ENCODE data around the gene ANKRD6.

The ANKRD6 gene

DNA sequence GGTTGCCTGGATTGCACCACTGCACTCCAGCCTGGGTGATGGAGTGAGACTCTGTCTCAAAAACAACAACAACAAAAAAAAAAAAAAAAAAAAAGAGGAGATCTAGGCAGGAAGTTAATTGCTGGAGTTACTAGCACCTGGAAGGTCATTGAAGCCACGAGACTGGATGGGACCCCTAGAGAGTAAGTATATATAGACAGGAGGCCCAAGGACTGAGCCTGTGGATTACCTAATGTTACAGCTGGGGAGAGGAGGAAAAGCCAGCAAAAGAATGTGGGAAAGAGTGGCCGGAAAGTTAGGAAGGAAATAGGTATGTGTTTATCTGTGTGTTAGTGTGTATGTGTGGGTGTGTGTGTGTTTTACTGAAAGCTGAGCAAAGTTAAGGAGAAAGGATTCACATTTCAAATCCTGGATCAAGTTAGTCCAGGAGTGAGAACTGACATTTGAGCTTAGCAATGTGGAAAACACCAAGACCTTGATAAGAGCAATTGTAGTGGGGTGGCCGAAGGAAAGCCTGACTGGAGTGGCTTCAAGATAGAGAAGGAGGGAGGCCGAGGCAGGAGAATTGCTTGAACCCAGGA, 38.4 kb downstream of the ANKRD6 start:
- DNase-seq (ENCODE audit: low read depth in 2 of 2) = no peak

GRCh38 chr6:89475101-89475500, 42.1 kb downstream of the ANKRD6 start:
- no peak for DNase-seq (ENCODE audit: low read depth in 2 of 2)

DNA sequence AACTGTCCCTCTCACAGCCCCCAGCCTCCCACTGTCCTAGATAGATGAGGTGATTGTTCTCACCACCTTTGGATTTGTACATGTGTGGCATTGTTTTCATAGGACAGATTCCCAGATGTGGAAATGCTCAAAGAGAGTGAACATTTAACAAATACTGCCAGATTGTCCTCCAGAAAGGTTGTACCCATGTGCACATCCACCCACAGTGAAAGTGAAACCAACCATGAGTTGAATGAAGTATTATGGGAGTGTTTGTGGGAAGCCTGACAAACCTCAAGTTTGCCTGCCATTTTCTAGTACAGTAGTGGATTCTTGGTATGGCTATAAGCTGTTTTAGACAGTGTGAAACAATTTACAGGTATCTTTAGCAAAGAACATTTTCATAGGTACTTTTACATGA, 42.7 kb downstream of the ANKRD6 start:
- no peak for DNase-seq (ENCODE audit: low read depth in 2 of 2)

- DNase-seq (ENCODE audit: low read depth in 2 of 2) = no peak
Observed at GRCh38 chr6:89479897-89480296, 46.9 kb downstream of the ANKRD6 start.

DNA sequence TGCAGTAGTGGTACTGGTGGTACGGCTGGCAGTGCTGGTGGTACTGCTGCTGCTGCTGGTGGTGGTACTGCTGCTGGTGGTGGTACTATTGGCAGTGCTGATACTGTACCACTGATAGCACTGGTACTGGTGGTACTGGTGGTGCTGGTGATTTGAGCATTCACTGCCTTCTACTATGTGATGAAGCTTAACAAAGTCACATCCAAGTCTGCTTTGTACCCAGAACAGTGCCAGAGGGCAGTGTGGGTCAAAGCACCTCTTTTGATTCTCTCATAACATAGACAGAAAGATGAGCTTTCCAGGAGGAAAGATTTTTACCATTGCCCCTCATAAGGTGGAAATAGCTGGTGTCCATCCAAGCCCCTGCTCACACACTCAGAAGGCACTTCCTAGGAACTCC, 48.7 kb downstream of the ANKRD6 start:
- DNase-seq (ENCODE audit: low read depth in 2 of 2) = no peak

DNA sequence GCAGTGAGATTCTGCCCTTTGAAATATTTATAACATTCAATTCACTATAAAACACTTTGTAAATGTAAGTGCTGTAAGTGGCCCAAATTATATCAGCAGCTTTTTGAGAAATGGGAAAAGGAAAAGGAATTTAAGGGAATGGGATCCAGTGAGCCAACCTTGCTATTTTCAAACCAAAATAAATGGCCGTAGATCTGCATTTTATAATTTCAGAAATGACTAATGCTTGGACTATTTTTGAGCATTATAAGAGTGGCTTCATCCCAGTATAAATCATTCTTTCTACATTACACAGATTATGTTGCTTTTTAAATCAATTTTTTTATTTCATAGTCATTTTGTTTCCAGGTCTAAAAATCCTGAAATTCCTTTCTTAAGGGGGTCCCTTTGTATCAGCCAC, 49.2 kb downstream of the ANKRD6 start:
- no peak for DNase-seq (ENCODE audit: low read depth in 2 of 2)

GRCh38 chr6:89483111-89483720, 50.3 kb downstream of the ANKRD6 start:
- DNase-seq (ENCODE audit: low read depth in 2 of 2) = no peak

- no peak for DNase-seq (ENCODE audit: low read depth in 2 of 2)
Observed at GRCh38 chr6:89485320-89485719, 52.4 kb downstream of the ANKRD6 start.

DNA sequence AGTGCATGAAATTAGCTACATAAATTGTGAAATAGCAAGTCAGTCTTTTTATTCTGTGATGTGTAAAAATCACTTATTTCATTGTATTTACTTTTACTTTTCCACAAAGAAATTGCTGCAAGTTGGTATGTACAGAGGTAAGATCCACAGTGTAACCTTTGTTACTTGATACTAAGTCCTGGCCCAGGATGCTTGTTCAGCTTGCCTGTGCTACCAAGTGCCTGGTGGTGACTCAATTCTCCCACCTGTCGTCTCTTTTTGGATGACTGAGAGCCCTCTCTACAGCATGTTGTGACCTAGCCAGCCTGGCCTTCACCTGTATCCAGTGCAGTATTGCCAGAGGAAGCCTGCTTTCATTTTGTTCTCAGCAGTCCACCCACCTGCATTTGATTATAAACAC, 54.9 kb downstream of the ANKRD6 start:
- no peak for DNase-seq (ENCODE audit: low read depth in 2 of 2)

DNA sequence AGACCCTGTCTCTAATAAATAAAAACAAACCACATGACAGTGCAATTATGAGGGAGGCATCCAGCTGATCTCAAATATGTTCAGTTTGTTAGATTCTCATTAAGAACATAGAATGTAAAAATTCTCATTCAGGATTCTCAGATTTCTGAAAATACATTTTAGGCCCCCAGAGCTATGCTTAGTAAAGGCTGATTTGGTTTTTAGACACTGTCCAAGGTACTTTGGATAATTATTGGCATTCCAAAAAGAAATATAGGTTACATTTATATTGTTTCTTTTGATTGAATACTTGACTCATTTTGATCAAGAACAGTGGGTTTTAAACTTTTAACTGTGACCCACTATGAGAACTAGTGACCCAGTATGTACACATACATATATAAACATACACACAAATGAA, 55.5 kb downstream of the ANKRD6 start:
- DNase-seq (ENCODE audit: low read depth in 2 of 2) = no peak

DNA sequence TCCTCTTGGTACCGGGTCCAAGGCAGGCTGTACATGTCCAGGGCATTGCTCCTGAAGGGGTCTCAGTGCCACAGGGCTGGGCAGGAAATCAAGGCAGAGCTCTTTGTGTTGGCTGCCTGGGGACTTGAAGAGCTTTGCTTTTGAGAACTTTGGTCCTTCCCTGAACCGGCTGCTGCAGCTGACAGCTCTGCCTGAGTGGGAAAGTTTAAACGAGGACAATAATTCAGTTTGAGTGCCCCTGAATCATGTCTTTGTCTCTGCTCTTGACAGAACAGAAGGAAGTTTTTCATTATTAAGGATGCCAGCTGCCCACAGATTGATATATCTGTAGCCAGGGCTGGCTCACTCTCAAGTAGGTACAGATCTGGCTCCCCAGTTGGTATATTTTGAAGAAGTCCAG, 56.1 kb downstream of the ANKRD6 start:
- no peak for DNase-seq (ENCODE audit: low read depth in 2 of 2)

- no peak for DNase-seq (ENCODE audit: low read depth in 2 of 2)
Observed at GRCh38 chr6:89492025-89492640, 59.2 kb downstream of the ANKRD6 start.

GRCh38 chr6:89494131-89494793, 61.3 kb downstream of the ANKRD6 start:
- DNase-seq (ENCODE audit: low read depth in 2 of 2) = no peak

- DNase-seq (ENCODE audit: low read depth in 2 of 2) = no peak
Observed at GRCh38 chr6:89495961-89496535, 63.1 kb downstream of the ANKRD6 start.

- no peak for DNase-seq (ENCODE audit: low read depth in 2 of 2)
Observed at GRCh38 chr6:89500611-89501010, 67.7 kb downstream of the ANKRD6 start.

- DNase-seq (ENCODE audit: low read depth in 2 of 2) = no peak
Observed at GRCh38 chr6:89501222-89501621, 68.3 kb downstream of the ANKRD6 start.

DNA sequence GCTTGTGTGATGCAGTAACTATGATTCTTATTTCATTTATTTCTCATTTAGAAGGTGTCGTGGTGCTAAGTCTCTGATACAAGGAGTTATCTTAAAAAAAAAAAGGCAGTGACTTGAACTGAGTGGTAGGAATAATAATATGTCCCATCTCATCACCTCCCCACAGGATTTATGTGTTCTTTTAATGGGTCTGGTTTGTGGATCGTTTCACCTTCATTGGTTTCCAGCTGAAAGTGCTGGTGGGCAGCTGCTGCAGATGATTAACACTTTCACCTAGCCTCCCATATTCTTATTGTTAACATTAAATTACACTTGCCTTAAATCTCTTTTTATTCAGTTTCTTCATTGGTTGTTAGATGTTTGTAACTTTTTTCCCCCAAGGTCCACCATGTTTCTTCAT, 68.8 kb downstream of the ANKRD6 start:
- no peak for DNase-seq (ENCODE audit: low read depth in 2 of 2)

DNA sequence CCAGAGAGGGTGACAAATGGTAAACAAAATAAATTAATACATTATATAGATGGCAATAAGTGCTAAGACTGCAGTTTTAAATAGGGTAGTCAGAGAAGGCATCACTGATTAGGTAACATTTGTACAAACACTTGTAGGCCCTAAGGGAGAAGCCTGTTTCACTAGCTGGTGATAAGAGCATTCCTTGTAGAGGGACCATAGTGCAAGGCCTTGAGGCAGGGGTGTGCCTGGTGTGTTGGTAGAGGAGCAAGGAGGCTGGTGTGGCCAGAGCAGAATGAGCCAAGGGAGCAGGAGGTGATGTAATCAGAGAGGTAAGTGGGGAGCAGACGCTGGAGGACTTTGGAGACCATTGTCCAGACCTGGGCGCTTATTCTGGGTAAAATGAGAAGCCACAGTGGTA, 70.7 kb downstream of the ANKRD6 start:
- no peak for DNase-seq (ENCODE audit: low read depth in 2 of 2)

DNA sequence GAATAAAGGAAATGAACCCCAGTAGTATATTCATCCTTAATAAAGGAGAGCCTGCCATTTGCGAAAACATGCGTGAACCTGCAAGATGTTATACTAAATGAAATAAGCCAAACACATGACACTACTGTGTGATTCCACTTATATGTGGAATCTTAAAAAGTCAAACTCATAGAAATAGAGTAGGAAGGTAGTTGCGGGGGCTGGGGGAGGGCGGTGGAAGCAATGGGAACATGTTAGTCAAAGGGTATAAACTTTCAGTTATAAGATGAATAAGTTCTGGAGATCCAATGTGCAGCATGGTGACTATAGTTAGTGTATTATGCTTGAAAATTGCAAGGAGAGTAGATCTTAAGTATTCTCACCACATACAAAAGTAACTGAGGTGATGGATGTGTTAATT, 72.9 kb downstream of the ANKRD6 start:
- DNase-seq (ENCODE audit: low read depth in 2 of 2) = no peak

- no peak for DNase-seq (ENCODE audit: low read depth in 2 of 2)
Observed at GRCh38 chr6:89506716-89507617, 74.0 kb downstream of the ANKRD6 start.

- no peak for DNase-seq (ENCODE audit: low read depth in 2 of 2)
Observed at GRCh38 chr6:89508755-89509563, 76.0 kb downstream of the ANKRD6 start.
